Kidney (tissue), 14 donors: ENCODE results near the gene PPRC1. TPM values are rescaled to one million over a fixed set of nuclear protein-coding genes. Genes with fewer than 3 reads are reported as not detected.

ENCODE experiments used
- DNase-seq, 5 donors: peaks; one replicate each; pipeline ENCODE4 v3.0.0-alpha.2; 2013 to 2020
- FAIRE-seq: peaks from 2 replicates; lab custom pipeline; 2012; peaks lifted over from hg19 to GRCh38; lab: Jason Lieb, UNC
- H3K27ac ChIP-seq, 2 donors: one replicate each; pipeline ENCODE4 v1.7.0; 2013; ENCODE audit warnings: low read depth in 2 of 2, low read length in 2 of 2, inconsistent platforms in 1 of 2
- H3K27me3 ChIP-seq: one replicate; pipeline ENCODE4 v1.7.1; 2013; ENCODE audit warnings: low read length, inconsistent platforms; ENCODE audit not compliant: control insufficient read depth, insufficient read depth
- H3K36me3 ChIP-seq, 3 donors: one replicate each; pipeline versions ENCODE4 v1.7.0 to v1.7.1; 2013; ENCODE audit warnings: low read length in 3 of 3, control low read depth in 1 of 3, inconsistent platforms in 1 of 3; ENCODE audit not compliant: insufficient read depth in 3 of 3, control insufficient read depth in 2 of 3
- H3K4me1 ChIP-seq, 3 donors: one replicate each; pipeline versions ENCODE4 v1.7.0 to v1.7.1; 2013; ENCODE audit warnings: low read length in 3 of 3, inconsistent platforms in 1 of 3, low read depth in 1 of 3; ENCODE audit not compliant: control insufficient read depth in 2 of 3, insufficient read depth in 2 of 3
- H3K4me3 ChIP-seq, 3 donors: one replicate each; pipeline versions ENCODE4 v1.7.0 to v1.8.1; 2013; ENCODE audit warnings: low read length in 3 of 3, control low read depth in 1 of 3, inconsistent platforms in 1 of 3
- H3K9ac ChIP-seq, 3 donors: one replicate each; pipeline versions ENCODE4 v1.7.0 to v1.7.1; 2013; ENCODE audit warnings: low read length in 3 of 3, control low read depth in 1 of 3, inconsistent platforms in 1 of 3
- H3K9me3 ChIP-seq, 3 donors: one replicate each; pipeline versions ENCODE4 v1.7.0 to v1.7.1; 2013; ENCODE audit warnings: low read length in 3 of 3, control low read depth in 1 of 3, inconsistent platforms in 1 of 3; ENCODE audit not compliant: control insufficient read depth in 2 of 3, insufficient read depth in 1 of 3
- intact Hi-C: fragments of 100-400 bp; cut with DNase I; formaldehyde crosslinking; loops from one replicate; pipeline ENCODE4 v1.11.1; 2022
- polyA plus RNA-seq: library from polyadenylated mRNA; stranded (reverse); fragments of 350-450 nt; fragmentation: Illumina TruSeq; extraction: RNeasy Lipid Tissue Mini Kit (QIAGEN cat#74804); gene quantifications from one replicate; pipeline ENCODE4 v1.2.3, GENCODE V29; 2014; ENCODE audit warnings: low read depth, low replicate concordance; ENCODE audit not compliant: insufficient read depth
- total RNA-seq: library from RNA; stranded (reverse); fragmentation: NEBNext Ultra II Directional; extraction: Animal tissue kit (Norgen Biotek cat#: 25700); gene quantifications from one replicate; pipeline ENCODE4 v1.2.1, GENCODE V29; 2021
- TF ChIP-seq, protein P1 (sequence below): IDR thresholded peaks from 3 replicates; pipeline ENCODE4 v1.5.1; 2012; ENCODE audit warnings: mild to moderate bottlenecking, moderate library complexity, borderline replicate concordance; ENCODE audit not compliant: insufficient read depth; ENCODE audit errors: extremely low read depth
- donor health status: control.
- donor health status: control.
- donor health status: control.
- donor health status: control.
- donor health status: control.
- donor health status: DM: yes; HTN: yes; CAD: no.
- donor health status: Normal renal cell carcinoma (clear cell type).

Gene PPRC1
- total and polyA plus RNA-seq, 2 donors from 2014 or later = 8.7 to 32.1 TPM

DNA sequence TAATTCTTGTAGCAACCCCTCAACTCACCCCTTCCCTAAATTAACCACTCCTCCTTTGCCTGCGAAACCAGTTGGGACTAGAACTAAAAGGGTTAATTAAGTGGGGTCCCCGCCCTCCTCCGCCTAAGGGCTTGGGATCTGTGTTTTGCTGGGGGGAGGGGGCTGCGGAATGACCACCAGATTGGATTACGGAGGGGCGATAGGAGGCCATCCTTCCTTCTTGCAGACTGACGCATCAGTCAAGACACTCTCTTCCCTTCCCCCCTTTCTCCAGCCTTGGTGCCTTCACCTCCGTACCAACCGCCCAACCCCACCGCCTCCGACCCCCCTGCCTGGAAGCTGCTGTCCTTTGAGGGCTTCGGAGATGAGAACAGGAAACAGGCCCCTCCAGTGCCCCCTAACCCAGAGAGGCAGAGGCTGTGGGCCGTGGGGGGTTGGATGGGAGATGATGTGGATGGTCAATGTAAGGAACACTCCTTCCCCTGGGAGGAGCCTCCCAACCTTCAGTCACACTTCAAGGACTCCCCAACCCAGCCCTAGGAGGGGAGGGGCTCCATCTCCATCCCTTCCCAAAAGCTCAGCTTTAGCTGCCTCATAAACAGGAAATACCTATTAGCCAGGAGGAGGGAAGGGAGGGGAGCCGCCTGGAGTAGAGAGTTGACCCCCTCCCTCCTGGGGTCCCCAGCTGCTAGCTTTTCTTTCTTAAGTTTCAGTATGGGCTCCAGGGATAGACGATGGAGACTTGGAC, 11.7 kb upstream of the PPRC1 start:
- DNase-seq (peak; percentile 86 to 98 (median 95)), FAIRE-seq (no peak)
- Histone ChIP-seq H3K9me3 (no peaks in the 10 kb centered on the region), H3K4me3 (peak overlapping the region; percentile 78 to 88 (median 84)), H3K4me1 (peaks cover 2 to 37% (median 33%) of the 10 kb centered on the region in 3 donors), H3K27me3 (no peaks in the 10 kb centered on the region), H3K9ac (peak overlapping the region; percentile 61 to 91 (median 83)), H3K36me3 (no peaks in the 10 kb centered on the region), H3K27ac (peak overlapping the region; percentile 99)
- TF ChIP-seq, protein P1, sequence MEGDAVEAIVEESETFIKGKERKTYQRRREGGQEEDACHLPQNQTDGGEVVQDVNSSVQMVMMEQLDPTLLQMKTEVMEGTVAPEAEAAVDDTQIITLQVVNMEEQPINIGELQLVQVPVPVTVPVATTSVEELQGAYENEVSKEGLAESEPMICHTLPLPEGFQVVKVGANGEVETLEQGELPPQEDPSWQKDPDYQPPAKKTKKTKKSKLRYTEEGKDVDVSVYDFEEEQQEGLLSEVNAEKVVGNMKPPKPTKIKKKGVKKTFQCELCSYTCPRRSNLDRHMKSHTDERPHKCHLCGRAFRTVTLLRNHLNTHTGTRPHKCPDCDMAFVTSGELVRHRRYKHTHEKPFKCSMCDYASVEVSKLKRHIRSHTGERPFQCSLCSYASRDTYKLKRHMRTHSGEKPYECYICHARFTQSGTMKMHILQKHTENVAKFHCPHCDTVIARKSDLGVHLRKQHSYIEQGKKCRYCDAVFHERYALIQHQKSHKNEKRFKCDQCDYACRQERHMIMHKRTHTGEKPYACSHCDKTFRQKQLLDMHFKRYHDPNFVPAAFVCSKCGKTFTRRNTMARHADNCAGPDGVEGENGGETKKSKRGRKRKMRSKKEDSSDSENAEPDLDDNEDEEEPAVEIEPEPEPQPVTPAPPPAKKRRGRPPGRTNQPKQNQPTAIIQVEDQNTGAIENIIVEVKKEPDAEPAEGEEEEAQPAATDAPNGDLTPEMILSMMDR = no peak
- intact Hi-C loops = no loop called here

DNA sequence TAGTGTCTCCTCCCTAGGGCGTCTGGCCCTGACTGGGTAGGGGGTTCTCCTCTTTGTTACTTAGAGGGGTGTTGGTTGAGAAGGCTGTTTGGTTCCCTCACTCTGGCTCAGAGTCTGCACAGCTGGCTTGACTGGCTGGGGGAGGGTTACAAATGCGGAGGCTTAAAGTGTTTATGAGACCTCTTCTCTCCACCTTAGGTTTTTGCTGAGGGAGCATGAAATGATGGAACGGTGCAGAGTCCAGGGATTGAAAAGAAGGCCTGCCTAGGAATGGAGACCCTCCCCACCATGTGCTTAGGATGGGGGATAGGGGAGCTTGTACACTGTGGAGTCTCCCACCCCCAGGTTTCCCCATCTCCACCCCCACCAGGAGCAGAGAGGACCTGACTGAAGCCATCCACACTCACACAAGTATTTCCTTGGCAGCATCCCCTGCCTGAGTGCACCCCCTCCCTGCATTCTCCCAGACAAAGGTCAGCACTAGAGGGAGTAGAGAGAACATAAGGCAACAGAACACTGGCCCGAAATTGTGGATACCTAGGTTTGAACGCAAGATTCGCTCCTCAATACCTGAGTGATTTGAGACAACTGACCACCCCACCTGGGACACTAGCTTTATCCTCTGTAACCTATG, 11.0 kb upstream of the PPRC1 start:
- TF ChIP-seq, protein P1 = peak; percentile 1
- Histone ChIP-seq H3K4me1 (peaks cover 0 to 32% (median 28%) of the 10 kb centered on the region in 3 donors), H3K9ac (peak overlapping the region in 1 of 3 donors; percentile 91), H3K9me3 (no peaks in the 10 kb centered on the region), H3K27ac (peak overlapping the region; percentile 99), H3K27me3 (no peaks in the 10 kb centered on the region), H3K36me3 (no peaks in the 10 kb centered on the region), H3K4me3 (peak overlapping the region in 2 of 3 donors; percentile 84 to 88)
- DNase-seq (peak in 4 of 5 donors; percentile 51 to 87 (median 75)), FAIRE-seq (no peak)
- intact Hi-C loops = no loop called here

DNA sequence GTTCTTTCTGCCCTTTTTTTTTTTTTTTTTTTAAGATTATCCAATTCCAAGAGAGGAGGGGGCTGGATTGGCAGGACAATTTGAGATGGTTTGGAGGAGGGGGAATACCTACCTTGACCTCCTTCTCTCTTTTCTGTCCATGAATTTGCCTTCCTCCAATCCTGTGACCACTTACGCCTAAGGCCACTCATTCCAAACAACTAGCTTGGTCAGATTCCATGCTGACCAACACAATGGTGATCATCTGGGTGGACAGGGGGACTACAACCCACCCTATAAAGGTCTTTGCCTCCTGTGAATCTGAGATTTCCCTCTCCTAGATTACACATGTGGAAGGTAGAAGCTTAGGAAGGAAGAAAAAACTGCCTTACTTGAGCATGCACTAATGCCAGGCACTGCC, 10.4 kb upstream of the PPRC1 start:
- TF ChIP-seq, protein P1 = no peak
- H3K4me1 ChIP-seq = peaks cover 0 to 27% (median 24%) of the 10 kb centered on the region in 3 donors
- DNase-seq = no peak
- H3K27me3 ChIP-seq = no peaks in the 10 kb centered on the region
- H3K9ac ChIP-seq = no peak overlapping the region
- H3K36me3 ChIP-seq = no peaks in the 10 kb centered on the region
- intact Hi-C loops = no loop called here
- H3K27ac ChIP-seq = peak overlapping the region in 1 of 2 donors; percentile 99
- H3K4me3 ChIP-seq = no peak overlapping the region
- no peaks in the 10 kb centered on the region for H3K9me3 ChIP-seq
- no peak for FAIRE-seq
